Measurements from ENCODE around the gene IGFL2.
"Not testable (repeated sequence)": the region's sequence is repeated elsewhere in the genome, so short reads cannot be mapped to it uniquely, and the experiment has no call there.

DNA sequence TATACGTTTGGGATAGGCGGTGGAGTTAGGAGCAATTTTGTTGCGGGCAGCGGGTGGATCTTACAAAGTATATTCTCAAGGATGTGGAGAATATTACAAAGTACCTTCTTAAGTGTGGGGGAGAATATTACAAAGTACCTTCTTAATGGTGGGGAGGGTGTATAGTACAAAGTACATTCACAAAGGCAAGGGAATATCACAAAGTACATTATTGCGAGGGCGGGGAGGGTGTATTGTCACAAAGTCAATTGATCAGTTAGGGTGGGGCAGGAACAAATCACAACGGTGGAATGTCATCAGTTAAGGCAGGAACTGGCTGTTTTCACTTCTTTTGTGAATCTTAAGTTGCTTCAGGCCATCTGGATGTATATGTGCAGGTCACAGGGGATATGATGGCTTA lies 45.7 kb upstream of the IGFL2 start:
- not testable (repeated sequence) for TF ChIP-seq CTCF, EZH2phosphoT487, EZH2 (IDR thresholded peaks at IDR 0.05)
